Thoracic aorta (tissue), 2 donors: ENCODE measurements around the gene FARS2. TPM values are rescaled to one million over a fixed set of nuclear protein-coding genes. Genes with fewer than 3 reads are reported as not detected.

Experiments
- ATAC-seq: fragments of 150-250 bp; one replicate; pipeline ENCODE4 v1.8.0; 2017; ENCODE audit warnings: low read depth; ENCODE audit not compliant: insufficient number of reproducible peaks, low FRiP score
- DNase-seq: peaks from one replicate; pipeline ENCODE4 v3.0.0-alpha.2; 2020; ENCODE audit warnings: low spot score
- H3K27ac ChIP-seq, 2 donors: fragments of 200-600 bp; sonication (generic); 1 replicate in 1 of 2; 2 replicates in 1 of 2; pipeline ENCODE4 v1.5.1; 2016; ENCODE audit warnings: mild to moderate bottlenecking in 2 of 2, moderate library complexity in 2 of 2
- H3K27me3 ChIP-seq: fragments of 200-600 bp; sonication (generic); replicated peaks from 2 replicates; pipeline ENCODE4 v1.6.0; 2016; ENCODE audit warnings: mild to moderate bottlenecking; ENCODE audit not compliant: insufficient read depth
- H3K36me3 ChIP-seq: fragments of 200-600 bp; sonication (generic); one replicate; pipeline ENCODE4 v1.5.1; 2016
- H3K4me1 ChIP-seq, 2 donors: fragments of 200-600 bp; sonication (generic); 1 replicate in 1 of 2; 2 replicates in 1 of 2; pipeline versions ENCODE4 v1.5.1 to v1.6.0; 2016; ENCODE audit warnings: low read depth in 2 of 2, mild to moderate bottlenecking in 1 of 2; ENCODE audit not compliant: control insufficient read depth in 1 of 2
- H3K4me3 ChIP-seq: fragments of 200-600 bp; sonication (generic); 2 replicates; pipeline ENCODE4 v1.5.1; 2016; ENCODE audit warnings: mild to moderate bottlenecking
- H3K9me3 ChIP-seq: fragments of 200-600 bp; sonication (generic); 2 replicates; pipeline ENCODE4 v1.5.1; 2016
- total RNA-seq, 2 donors: library from RNA; depleted of rRNA; stranded (reverse); fragments of >200 nt; gene quantifications; one replicate each; pipeline versions ENCODE4 v1.1.0 to v1.2.3, GENCODE V29; 2016
- TF ChIP-seq, protein P1 (sequence below): fragments of 200-600 bp; sonication (generic); IDR thresholded peaks from one replicate; pipeline ENCODE4 v1.5.1; 2019; ENCODE audit warnings: antibody characterized with exemption

Gene FARS2
- total RNA-seq, 2 donors from 2014 or later, result 10.4 to 11.6 TPM

DNA sequence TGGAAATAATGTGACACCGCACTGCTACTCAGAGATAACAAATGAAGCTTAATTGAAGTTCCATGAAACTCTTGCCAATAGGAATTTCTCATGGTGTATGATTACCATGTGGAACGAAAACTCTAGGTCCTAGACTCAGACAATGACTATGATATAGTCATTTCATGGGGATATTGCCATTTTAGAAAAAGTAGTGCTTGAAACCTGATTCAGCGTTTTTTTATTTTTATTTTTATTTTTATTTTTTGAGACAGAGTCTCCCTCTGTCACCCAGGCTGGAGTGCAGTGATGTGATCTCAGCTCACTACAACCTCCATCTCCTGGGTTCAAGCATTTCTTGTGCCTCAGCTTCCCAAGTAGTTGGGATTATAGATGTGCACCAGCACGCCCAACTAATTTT is 253.9 kb downstream of the FARS2 start:
- Histone ChIP-seq H3K4me1 (no peaks in the 10 kb centered on the region), H3K27me3 (no peaks in the 10 kb centered on the region), H3K36me3 (no peaks in the 10 kb centered on the region), H3K9me3 (no peaks in the 10 kb centered on the region), H3K4me3 (no peak overlapping the region), H3K27ac (no peak overlapping the region)
- DNase-seq (no peak), ATAC-seq (no peak)
- TF ChIP-seq, protein P1, sequence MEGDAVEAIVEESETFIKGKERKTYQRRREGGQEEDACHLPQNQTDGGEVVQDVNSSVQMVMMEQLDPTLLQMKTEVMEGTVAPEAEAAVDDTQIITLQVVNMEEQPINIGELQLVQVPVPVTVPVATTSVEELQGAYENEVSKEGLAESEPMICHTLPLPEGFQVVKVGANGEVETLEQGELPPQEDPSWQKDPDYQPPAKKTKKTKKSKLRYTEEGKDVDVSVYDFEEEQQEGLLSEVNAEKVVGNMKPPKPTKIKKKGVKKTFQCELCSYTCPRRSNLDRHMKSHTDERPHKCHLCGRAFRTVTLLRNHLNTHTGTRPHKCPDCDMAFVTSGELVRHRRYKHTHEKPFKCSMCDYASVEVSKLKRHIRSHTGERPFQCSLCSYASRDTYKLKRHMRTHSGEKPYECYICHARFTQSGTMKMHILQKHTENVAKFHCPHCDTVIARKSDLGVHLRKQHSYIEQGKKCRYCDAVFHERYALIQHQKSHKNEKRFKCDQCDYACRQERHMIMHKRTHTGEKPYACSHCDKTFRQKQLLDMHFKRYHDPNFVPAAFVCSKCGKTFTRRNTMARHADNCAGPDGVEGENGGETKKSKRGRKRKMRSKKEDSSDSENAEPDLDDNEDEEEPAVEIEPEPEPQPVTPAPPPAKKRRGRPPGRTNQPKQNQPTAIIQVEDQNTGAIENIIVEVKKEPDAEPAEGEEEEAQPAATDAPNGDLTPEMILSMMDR, result no peak

DNA sequence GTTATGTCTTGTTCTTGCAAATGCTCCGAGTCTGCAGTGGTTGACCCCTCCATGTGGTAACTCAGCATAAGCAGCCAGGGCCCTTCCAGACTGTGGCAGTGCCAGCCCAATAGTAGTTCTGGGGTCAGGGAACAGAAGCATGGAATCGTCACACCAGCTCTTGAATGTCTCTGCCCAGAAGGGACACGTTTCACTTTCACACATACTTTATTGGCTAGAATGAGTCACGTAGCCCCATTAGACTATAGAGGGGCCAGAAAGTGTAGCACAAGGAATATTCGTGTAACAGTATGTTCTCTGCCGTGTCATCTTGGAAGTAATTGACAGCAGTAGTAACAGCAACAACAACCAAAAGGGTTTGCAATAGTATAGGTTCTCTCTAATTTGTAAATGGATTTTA is 254.7 kb downstream of the FARS2 start:
- Histone ChIP-seq H3K4me1 (no peaks in the 10 kb centered on the region), H3K36me3 (no peaks in the 10 kb centered on the region), H3K9me3 (no peaks in the 10 kb centered on the region), H3K4me3 (no peak overlapping the region), H3K27me3 (no peaks in the 10 kb centered on the region), H3K27ac (no peak overlapping the region)
- TF ChIP-seq, protein P1, result no peak
- no peak for DNase-seq
- no peak for ATAC-seq

DNA sequence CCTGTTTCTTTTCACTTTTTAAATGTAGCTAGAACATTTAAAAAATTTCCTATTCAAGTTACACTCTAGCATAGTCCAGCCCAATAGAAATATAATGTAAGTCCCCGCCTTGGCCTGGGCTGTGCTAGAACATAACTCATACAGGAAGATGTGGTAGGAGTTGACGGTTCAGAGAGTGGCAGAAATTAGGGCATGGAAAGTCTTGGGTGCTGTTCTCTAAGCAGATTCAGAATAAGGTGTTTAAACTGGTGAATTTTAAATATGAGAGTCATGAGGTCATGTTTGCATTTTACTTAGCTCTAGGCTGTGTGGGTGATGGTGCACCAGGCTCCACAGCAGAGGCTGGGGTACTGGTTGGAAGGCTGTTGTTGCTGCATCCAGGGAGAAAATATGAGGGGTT is 256.5 kb downstream of the FARS2 start:
- TF ChIP-seq, protein P1, result no peak
- Histone ChIP-seq H3K36me3 (no peaks in the 10 kb centered on the region), H3K4me1 (no peaks in the 10 kb centered on the region), H3K27ac (no peak overlapping the region), H3K4me3 (no peak overlapping the region), H3K27me3 (no peaks in the 10 kb centered on the region), H3K9me3 (no peaks in the 10 kb centered on the region)
- DNase-seq (no peak), ATAC-seq (no peak)

DNA sequence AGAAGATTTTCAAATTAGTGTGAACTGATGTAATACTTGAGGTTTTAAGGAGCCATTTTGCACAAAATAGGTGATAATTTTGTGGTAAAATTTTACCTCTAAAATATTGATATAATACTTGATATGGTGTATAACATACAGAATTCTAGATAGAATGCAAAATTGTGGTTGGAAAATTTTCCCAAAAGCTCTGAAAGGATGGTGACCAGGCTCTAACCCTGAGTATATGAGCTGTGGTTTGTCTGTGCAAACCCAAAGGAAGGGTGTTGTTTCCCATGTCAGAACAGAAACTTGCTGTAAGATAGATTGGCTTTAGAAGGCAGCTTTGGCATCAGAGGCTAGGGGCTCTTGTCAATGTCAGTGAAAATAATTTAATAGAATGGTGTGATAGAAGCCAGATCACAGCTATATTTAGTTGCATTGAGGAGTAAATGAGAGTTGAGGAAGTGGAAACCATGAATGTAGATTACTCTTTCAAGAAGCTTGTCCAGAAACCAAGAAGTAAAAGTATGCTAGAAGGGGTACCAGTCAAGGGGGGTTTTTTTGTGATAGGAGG is 257.7 kb downstream of the FARS2 start:
- no peak for ATAC-seq
- H3K27me3 ChIP-seq, result no peaks in the 10 kb centered on the region
- no peaks in the 10 kb centered on the region for H3K9me3 ChIP-seq
- no peaks in the 10 kb centered on the region for H3K36me3 ChIP-seq
- TF ChIP-seq, protein P1, result no peak
- no peak for DNase-seq
- H3K27ac ChIP-seq, result no peak overlapping the region
- no peaks in the 10 kb centered on the region for H3K4me1 ChIP-seq
- H3K4me3 ChIP-seq, result no peak overlapping the region

DNA sequence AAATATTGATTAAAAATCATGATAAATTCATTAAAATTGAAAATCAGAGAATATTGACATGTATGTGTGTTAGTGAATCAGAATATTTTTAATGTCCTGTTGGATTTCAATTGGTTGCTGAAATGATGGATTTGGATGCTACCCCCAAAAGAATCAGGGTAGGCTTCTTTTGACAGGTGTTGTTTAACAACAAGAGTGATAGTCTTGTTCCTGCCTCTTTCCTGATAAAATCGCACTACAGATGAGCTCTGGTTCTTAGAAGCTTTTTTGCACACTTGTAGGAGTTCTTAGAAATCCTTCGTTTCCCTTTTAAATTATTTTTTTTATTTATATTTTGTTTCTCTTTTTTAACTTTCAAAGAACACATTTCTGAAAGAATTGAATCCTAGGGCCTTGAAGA is 259.5 kb downstream of the FARS2 start:
- Histone ChIP-seq H3K9me3 (no peaks in the 10 kb centered on the region), H3K4me1 (no peaks in the 10 kb centered on the region), H3K27me3 (no peaks in the 10 kb centered on the region), H3K27ac (no peak overlapping the region), H3K4me3 (no peak overlapping the region), H3K36me3 (no peaks in the 10 kb centered on the region)
- TF ChIP-seq, protein P1, result no peak
- DNase-seq (no peak), ATAC-seq (no peak)
